ENCODE results near the gene NEGR1. TPM values are rescaled to one million over a fixed set of nuclear protein-coding genes. Genes with fewer than 3 reads are reported as not detected.

Gene NEGR1
- total RNA-seq, 1 experiment from 2014 or later, result 0.23 TPM

DNA sequence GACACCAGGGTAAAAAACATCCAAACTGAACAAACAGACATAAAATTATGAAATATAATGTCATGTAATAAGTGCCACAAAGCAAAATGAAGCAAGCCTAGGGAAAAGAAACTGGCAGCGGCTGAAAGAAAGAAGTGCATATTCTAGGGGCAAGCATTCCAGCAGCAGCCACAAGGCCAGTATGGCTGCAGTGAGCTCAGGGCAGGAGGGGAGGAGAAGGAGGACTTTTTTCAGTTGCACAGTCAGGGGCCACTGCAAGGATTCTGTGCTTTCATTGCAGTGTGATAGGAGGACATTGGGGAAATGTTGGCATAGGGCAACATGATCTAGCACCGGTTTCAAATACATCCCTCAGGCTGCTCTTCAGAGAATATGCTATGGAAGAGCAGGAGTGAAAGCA, 263.8 kb downstream of the NEGR1 start:
- no peak for DNase-seq
- H3K27me3 ChIP-seq, result no peaks in the 10 kb centered on the region
- no peaks in the 10 kb centered on the region for H3K9me3 ChIP-seq
- H3K36me3 ChIP-seq, result no peaks in the 10 kb centered on the region
- no peak overlapping the region for H3K4me3 ChIP-seq

- Histone ChIP-seq H3K9me3 (no peaks in the 10 kb centered on the region), H3K4me3 (no peak overlapping the region), H3K27me3 (no peaks in the 10 kb centered on the region), H3K36me3 (no peaks in the 10 kb centered on the region)
- DNase-seq, result no peak
These were observed 267.3 kb downstream of the NEGR1 start for GRCh38 chr1:72015006-72015405.

GRCh38 chr1:72013161-72013560, 269.2 kb downstream of the NEGR1 start:
- no peaks in the 10 kb centered on the region for H3K36me3 ChIP-seq
- DNase-seq, result no peak
- H3K9me3 ChIP-seq, result no peaks in the 10 kb centered on the region
- H3K4me3 ChIP-seq, result no peak overlapping the region
- no peaks in the 10 kb centered on the region for H3K27me3 ChIP-seq

- H3K9me3 ChIP-seq, result no peaks in the 10 kb centered on the region
- no peak overlapping the region for H3K4me3 ChIP-seq
- H3K36me3 ChIP-seq, result no peaks in the 10 kb centered on the region
- H3K27me3 ChIP-seq, result no peaks in the 10 kb centered on the region
- no peak for DNase-seq
These were observed 270.6 kb downstream of the NEGR1 start for GRCh38 chr1:72011721-72012120.

DNA sequence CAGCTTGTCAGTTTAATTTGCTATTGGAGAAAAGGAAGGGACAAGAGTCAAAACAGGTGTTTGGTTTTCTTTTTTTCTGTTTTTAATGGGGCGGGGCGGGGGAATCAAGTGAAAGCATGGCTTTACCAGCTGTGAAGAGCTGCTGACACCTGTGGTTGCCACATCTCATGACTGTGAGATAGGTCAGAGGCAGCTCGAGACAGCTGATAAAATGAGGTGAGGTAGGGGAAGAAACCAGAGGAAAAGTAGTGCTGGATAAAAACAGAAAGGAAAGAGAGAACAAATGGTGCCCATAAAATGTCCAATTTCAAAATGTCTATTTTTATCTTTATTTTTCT, 272.3 kb downstream of the NEGR1 start:
- H3K36me3 ChIP-seq, result no peaks in the 10 kb centered on the region
- no peaks in the 10 kb centered on the region for H3K9me3 ChIP-seq
- no peaks in the 10 kb centered on the region for H3K27me3 ChIP-seq
- H3K4me3 ChIP-seq, result no peak overlapping the region
- DNase-seq, result no peak

DNA sequence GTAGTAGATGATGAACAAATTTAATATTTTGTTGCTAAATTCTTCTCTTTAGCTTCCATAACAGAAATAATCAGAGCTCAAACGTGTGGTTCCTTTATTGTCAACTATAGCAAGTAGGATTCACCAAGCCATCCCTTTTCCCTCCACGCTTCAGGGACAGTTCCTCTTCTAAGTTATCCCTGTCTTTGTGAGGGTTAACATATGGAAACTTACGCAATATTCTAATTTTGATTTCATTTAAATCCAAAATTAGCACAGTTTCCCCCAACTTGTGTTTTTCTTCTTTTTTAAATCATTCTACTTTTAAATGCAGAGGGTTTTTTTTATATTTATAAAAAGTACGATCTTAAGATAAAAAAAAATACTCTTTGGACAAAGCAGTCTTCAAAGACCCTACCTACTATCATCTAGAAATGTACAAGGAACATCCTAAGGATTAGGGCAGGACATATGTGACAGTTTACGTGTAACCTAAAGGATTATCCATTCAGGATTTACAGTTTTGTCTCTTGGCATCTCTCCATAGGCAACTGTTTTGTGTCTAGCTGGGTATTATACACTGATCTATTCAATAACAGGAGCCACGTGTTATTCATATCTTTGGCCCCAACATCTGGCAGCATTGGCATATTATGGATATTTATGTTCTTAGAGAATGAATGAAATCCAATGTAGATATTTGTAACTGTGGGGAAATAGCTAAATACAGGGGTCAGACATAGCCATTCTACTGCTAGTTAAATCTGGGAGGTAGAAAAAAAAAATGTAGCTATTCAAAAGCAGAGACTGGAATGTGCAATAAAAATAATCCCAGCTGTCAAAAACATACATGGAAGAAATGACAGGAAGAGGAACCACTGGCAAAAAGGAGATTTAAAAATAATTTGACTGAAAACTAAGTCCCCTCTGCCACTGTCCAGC, 272.9 kb downstream of the NEGR1 start:
- Histone ChIP-seq H3K9me3 (no peaks in the 10 kb centered on the region), H3K27me3 (no peaks in the 10 kb centered on the region), H3K36me3 (no peaks in the 10 kb centered on the region), H3K4me3 (no peak overlapping the region)
- DNase-seq, result no peak

GRCh38 chr1:72007312-72007711, 275.0 kb downstream of the NEGR1 start:
- DNase-seq, result no peak
- no peaks in the 10 kb centered on the region for H3K36me3 ChIP-seq
- H3K9me3 ChIP-seq, result no peaks in the 10 kb centered on the region
- H3K4me3 ChIP-seq, result no peak overlapping the region
- no peaks in the 10 kb centered on the region for H3K27me3 ChIP-seq

DNA sequence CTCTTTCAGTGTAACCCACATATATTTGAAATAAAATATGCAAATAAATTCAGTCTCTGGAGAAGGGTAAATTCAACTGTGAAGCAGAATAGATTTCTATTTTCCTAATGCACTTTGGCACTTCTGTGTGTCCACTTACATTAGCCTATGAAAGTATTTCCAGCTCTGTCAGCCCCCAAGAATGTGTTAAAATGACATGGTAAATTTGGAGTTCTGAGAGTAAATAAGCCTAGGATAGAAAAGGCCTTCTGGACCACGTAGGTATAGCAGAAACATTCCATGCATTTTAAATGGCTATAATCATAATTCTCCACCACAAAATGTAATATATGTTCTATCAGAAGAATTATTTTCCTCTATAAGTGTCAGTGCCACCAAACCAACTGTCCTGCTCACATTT, 276.2 kb downstream of the NEGR1 start:
- H3K36me3 ChIP-seq, result no peaks in the 10 kb centered on the region

GRCh38 chr1:72003092-72003491, 279.2 kb downstream of the NEGR1 start:
- H3K4me3 ChIP-seq, result no peak overlapping the region
- H3K27me3 ChIP-seq, result no peaks in the 10 kb centered on the region
- no peaks in the 10 kb centered on the region for H3K9me3 ChIP-seq
- DNase-seq, result no peak
- H3K36me3 ChIP-seq, result no peaks in the 10 kb centered on the region

More for the DNA sequence above, 276.2 kb downstream of the NEGR1 start:
- DNase-seq, result no peak
- no peaks in the 10 kb centered on the region for H3K9me3 ChIP-seq
- no peak overlapping the region for H3K4me3 ChIP-seq
- H3K27me3 ChIP-seq, result no peaks in the 10 kb centered on the region

DNA sequence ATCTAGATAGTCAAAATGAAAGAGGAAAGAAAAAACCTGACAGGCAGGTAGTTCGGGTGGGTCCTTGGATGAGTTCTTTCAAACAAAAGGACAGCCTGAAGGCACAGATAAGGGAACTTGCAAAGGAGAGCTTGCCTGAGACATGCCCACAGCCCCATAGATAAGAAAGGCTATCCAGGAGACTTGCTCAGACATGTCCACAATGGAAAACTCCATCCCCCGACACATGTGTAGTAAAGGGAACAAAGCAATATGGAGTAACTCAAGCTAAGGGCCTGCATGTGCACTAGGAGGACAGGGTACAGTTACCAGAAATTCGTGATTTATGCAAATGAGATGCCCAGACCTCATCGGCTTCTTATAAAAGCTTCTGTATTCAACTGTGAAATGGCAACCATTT, 281.5 kb downstream of the NEGR1 start:
- no peak for DNase-seq
- Histone ChIP-seq H3K9me3 (no peaks in the 10 kb centered on the region), H3K4me3 (no peak overlapping the region), H3K27me3 (no peaks in the 10 kb centered on the region), H3K36me3 (no peaks in the 10 kb centered on the region)

DNA sequence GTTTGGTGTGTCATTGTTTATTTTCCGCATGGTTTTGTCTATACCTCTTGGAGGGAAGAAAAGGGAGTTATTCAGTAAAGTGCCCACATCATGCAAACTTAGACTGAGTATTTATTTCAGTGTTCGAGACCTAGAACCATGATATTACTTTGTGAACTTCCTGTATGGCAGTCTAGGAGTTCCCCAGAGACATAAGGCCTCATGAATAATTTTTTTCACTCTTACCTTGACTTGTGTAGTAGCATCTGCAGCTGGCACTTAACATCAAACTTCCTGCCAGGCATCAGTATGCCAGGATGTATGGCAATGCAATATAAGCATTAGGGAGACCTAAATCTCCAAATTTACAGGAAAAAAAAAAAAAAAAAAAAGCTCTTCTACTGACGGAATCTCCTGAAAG, 287.7 kb downstream of the NEGR1 start:
- no peak for DNase-seq
- no peaks in the 10 kb centered on the region for H3K27me3 ChIP-seq
- H3K9me3 ChIP-seq, result no peaks in the 10 kb centered on the region
- no peaks in the 10 kb centered on the region for H3K36me3 ChIP-seq
- no peak overlapping the region for H3K4me3 ChIP-seq

GRCh38 chr1:71987181-71987580, 295.2 kb downstream of the NEGR1 start:
- no peaks in the 10 kb centered on the region for H3K27me3 ChIP-seq
- no peak overlapping the region for H3K4me3 ChIP-seq
- H3K9me3 ChIP-seq, result no peaks in the 10 kb centered on the region
- no peak for DNase-seq
- H3K36me3 ChIP-seq, result no peaks in the 10 kb centered on the region

GRCh38 chr1:71986160-71986559, 296.2 kb downstream of the NEGR1 start:
- no peak for DNase-seq

GRCh38 chr1:71980556-71980955, 301.8 kb downstream of the NEGR1 start:
- DNase-seq, result no peak
- Histone ChIP-seq H3K9me3 (no peaks in the 10 kb centered on the region), H3K27me3 (no peaks in the 10 kb centered on the region), H3K4me3 (no peak overlapping the region), H3K36me3 (no peaks in the 10 kb centered on the region)

More at GRCh38 chr1:71986160-71986559, 296.2 kb downstream of the NEGR1 start:
- no peaks in the 10 kb centered on the region for H3K9me3 ChIP-seq
- no peak overlapping the region for H3K4me3 ChIP-seq
- H3K27me3 ChIP-seq, result no peaks in the 10 kb centered on the region
- no peaks in the 10 kb centered on the region for H3K36me3 ChIP-seq

- Histone ChIP-seq H3K9me3 (no peaks in the 10 kb centered on the region), H3K27me3 (no peaks in the 10 kb centered on the region), H3K4me3 (no peak overlapping the region), H3K36me3 (no peaks in the 10 kb centered on the region)
- DNase-seq, result no peak
These were observed 302.5 kb downstream of the NEGR1 start for GRCh38 chr1:71979882-71980281.

GRCh38 chr1:71967670-71968069, 314.7 kb downstream of the NEGR1 start:
- Histone ChIP-seq H3K36me3 (no peaks in the 10 kb centered on the region), H3K4me3 (no peak overlapping the region), H3K9me3 (no peaks in the 10 kb centered on the region), H3K27me3 (no peaks in the 10 kb centered on the region)
- DNase-seq, result no peak

DNA sequence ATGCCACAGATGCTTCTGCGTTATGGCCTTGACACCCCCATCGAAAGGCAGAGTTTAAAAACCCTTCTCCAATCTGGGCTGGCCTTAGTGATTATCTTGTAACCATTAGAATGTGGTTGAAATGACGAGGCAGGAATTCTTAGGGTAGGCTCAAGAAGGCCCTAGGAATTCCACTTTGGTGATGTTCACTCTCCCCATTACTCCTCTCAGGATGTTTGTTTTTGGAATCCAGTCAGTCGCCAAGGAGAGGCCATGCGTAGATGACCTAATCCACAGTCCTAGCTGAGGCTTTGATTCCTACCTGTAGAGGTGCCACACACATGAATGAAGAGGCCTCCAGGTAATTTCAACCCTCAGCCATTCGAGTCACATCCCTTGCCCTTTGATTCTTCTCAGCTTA, 318.2 kb downstream of the NEGR1 start:
- no peak for DNase-seq
- H3K36me3 ChIP-seq, result no peaks in the 10 kb centered on the region
- H3K4me3 ChIP-seq, result no peak overlapping the region
- no peaks in the 10 kb centered on the region for H3K9me3 ChIP-seq
- no peaks in the 10 kb centered on the region for H3K27me3 ChIP-seq

DNA sequence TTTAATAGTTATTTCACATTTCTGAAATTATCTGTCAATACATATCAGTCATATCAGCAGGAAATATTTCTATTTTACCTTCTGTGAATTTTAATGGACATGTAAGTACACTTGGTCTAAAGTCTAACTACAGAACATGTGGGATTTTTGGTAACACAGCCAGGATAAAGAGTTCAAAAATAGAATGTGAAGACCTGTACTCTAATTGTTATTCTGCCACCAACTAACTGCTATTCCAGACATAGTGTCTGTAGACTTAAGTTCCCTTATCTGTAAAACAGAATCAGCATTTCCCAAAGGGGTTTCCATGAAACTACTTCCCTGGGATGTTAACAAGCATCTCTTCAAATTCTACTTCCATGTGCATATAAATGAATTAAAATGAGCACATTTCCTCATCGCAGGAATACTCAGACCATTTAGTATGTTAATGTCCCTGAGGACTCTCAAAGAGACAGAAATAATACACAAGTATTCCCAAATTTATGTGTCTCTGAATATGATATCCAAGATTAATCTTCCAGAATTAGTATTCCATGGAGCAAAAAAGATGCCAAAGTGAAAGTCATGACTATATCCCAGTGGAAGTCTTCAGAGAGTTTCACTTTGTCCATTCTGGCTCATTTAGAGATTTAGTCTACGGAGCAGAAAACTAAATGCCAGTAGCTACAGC, 325.6 kb downstream of the NEGR1 start:
- H3K4me3 ChIP-seq, result no peak overlapping the region
- H3K27me3 ChIP-seq, result no peaks in the 10 kb centered on the region
- no peaks in the 10 kb centered on the region for H3K36me3 ChIP-seq
- DNase-seq, result no peak
- no peaks in the 10 kb centered on the region for H3K9me3 ChIP-seq
